EL (cell line): ENCODE results near the gene HIF1A.
A peak's percentile ranks its signal among the peaks of the same experiment; 100 is the strongest.
"Not testable (repeated sequence)": the region's sequence is repeated elsewhere in the genome, so short reads cannot be mapped to it uniquely, and the experiment has no call there.

Source experiments
- DNase-seq: peaks from one replicate; pipeline ENCODE4 v3.0.0-alpha.2; 2016

Gene HIF1A

GRCh38 chr14:61710853-61711817 is 15.8 kb downstream of the HIF1A start:
- DNase-seq: no peak

DNA sequence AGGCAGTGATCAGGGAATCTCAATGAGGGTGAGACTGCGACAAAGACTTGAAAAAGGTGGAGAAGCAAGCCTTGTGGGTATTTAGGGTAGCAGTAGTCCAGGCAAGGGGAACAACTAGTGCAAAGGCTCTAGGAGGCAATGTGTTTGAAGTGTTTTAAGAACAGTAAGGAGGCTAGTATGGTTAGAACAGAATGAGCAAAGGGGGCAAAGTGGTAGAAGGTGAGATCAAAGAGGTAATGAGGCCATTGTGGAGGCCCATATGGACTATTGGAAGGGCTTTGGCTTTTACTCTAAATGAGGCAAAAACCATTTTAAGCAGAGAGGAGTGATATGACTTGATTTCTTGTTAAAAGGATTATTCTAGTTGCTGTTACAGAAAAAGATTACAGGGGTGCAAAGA is 16.8 kb downstream of the HIF1A start:
- DNase-seq: no peak

DNA sequence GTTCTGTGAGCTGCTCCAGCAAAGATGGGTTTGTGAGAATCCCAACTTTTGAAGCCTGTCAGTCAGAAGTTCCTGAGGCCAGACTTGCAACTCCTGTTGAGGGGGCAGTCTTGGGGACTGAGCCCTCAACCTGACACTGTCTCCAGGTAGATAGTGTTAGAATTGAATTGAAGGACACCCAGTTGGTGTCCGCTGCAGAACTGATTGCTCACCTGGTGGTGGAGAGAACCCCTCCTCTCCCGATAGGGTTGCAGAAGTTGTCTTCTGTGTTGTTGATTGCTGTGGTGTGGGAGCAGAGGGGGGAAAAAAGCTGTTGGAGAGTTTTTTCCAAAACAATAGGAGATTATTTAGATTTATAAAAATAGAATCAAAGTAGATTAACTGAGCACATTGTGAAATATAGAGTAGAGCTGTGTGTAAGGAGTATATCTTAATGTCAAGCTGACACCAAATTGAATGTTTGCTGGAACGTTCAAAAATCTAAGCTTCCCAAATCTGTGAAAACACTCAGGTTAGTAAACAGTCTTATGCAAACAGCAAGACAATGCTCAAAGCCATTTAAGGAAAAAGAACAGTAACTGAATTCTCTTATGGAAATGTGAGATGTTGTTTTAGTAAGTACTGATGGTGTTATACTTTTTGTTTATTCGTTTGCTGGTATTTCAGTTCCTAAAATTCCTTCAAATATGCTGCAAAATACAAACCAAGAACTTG is 18.6 kb downstream of the HIF1A start:
- DNase-seq: no peak

- DNase-seq: no peak
These were observed 21.6 kb downstream of the HIF1A start for GRCh38 chr14:61716956-61717355.

- no peak for DNase-seq
These were observed 22.7 kb downstream of the HIF1A start for GRCh38 chr14:61718039-61718438.

DNA sequence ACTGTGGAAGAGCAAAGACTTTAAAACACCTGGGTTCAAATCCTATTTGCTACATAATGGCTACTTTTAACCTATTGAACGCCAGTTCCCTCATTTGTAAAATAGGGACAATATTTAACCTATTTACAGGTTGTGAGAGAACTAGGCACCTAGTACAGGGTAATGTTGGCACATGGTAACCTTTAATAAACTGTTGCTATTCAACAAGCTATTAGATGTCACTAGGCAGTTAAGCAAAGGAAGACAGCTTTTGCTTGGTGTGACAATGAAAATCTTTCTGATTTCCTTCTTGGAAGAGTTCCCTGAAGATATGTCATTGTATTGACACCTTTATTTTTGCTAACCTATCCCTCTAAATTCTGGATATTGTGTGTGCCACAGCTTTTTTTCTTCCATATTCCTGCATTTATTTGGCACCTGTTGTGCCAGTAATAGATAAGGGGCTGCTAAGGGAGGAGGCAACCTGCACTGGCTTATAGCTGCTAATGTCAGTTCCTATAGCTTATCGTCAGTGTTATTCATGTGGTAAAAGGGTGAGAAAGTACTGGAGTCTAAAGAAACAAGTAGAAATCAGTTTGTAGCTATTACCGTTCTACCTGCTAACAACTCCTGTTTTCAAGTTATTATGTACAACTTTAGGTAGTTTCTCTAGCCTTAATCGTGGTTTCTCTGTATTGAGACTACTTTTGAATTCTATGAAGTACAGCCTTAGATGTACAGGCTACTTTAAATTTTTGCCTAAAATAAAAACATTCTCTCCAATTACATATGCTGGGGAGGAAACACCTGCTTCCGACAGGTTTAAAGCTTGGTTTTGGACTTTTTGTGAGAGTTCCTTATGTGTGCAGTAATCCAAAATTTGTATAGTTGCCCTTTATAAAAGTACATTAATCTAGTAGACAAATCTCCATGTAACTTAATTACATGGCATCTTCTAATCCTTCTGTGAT is 24.3 kb downstream of the HIF1A start:
- DNase-seq: no peak

DNA sequence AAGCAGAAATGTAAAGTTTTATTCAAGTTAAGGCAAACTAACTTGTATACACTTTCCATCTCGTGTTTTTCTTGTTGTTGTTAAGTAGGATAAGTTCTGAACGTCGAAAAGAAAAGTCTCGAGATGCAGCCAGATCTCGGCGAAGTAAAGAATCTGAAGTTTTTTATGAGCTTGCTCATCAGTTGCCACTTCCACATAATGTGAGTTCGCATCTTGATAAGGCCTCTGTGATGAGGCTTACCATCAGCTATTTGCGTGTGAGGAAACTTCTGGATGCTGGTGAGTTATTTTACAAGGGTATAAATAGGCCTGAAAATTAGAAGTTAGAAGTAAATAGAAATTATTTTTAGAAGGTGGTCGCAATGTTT is 25.0 kb downstream of the HIF1A start:
- peak; percentile 30 for DNase-seq

DNA sequence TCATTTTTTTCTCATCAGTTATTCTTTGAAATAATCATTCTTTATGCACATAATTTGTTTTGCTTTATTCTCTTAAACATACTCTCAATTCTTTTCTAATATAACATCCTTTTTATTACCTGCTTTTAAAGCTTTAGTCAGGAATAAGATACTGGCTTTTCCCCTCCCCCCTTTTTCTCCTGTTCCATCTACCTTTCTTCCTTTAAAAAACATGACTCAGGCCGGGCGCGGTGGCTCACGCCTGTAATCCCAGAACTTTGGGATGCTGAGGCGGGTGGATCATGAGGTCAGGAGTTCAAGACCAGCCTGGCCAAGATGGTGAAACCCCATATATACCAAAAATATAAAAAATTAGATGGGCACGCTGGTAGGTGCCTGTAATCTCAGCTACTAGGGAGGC is 25.4 kb downstream of the HIF1A start:
- no peak for DNase-seq

GRCh38 chr14:61724133-61724532 is 28.8 kb downstream of the HIF1A start:
- no peak for DNase-seq

DNA sequence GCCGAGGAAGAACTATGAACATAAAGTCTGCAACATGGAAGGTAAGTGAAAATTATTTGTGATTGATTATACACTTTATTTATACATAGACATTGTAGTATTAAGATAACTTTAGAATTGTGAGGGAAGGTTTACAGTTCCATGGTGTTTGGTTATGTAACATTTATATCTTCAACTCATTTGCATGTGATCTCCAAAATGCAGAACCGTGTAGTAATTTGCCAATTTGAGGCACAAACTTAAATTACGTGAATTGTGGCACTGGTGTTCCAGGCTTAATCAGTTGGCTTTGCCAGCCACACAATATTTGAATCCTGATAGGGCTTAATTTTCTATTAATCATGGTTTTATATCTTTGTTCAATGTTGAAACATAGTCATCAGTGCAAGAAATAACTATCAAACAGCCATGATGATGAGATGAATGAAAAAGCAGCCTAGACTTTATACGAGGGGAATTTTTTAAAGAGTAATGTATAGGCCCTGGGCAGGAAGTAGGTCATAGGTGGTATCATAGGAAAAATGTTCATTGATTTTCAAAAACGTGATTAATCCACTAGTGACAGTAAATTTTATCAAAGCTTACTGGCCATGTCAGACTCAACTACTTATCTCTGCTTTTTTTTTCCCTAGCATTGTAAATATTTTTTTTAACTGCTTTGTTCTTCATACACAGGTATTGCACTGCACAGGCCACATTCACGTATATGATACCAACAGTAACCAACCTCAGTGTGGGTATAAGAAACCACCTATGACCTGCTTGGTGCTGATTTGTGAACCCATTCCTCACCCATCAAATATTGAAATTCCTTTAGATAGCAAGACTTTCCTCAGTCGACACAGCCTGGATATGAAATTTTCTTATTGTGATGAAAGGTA is 31.7 kb downstream of the HIF1A start:
- DNase-seq: no peak

GRCh38 chr14:61730756-61731373 is 35.6 kb downstream of the HIF1A start:
- no peak for DNase-seq

GRCh38 chr14:61733972-61734371 is 38.7 kb downstream of the HIF1A start:
- no peak for DNase-seq

DNA sequence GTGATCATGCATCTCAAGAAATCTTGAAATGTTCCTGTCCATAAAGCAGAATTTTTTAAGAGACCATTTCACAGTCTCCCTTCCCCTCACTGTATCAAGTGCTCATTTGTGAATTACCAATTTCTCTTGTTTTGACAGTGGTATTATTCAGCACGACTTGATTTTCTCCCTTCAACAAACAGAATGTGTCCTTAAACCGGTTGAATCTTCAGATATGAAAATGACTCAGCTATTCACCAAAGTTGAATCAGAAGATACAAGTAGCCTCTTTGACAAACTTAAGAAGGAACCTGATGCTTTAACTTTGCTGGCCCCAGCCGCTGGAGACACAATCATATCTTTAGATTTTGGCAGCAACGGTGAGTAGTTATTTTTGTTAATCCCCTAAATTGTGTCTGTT is 41.4 kb downstream of the HIF1A start:
- DNase-seq: no peak

DNA sequence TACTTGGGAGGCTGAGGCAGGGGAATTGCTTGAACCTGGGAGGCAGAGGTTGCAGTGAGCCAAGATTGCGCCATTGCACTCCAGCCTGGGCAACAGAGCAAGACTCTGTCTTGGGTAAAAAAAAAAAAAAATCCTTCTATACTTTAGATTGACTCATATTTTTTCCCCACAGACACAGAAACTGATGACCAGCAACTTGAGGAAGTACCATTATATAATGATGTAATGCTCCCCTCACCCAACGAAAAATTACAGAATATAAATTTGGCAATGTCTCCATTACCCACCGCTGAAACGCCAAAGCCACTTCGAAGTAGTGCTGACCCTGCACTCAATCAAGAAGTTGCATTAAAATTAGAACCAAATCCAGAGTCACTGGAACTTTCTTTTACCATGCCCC is 42.6 kb downstream of the HIF1A start:
- no peak for DNase-seq

- no peak for DNase-seq
These were observed 43.8 kb downstream of the HIF1A start for GRCh38 chr14:61739133-61739532.

- DNase-seq: no peak
These were observed 47.1 kb downstream of the HIF1A start for GRCh38 chr14:61742371-61742770.

DNA sequence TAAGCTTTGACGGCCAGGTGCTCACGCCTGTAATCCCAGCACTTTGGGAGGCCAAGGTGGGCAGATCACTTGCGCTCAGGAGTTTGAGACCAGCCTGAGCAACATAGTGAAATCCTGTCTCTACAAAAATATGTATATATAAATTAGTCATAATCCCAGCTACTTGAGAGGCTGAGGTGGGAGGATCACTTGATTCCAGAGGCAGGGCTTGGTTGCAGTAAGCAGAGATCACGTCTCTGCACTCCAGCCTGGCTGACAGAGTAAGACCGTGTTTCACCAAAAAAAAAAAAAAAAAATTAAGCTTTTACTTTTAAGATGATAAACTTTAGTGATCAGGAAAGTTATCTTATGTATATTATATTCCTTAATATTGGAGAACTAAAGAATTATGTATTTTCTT is 48.9 kb downstream of the HIF1A start:
- no peak for DNase-seq

DNA sequence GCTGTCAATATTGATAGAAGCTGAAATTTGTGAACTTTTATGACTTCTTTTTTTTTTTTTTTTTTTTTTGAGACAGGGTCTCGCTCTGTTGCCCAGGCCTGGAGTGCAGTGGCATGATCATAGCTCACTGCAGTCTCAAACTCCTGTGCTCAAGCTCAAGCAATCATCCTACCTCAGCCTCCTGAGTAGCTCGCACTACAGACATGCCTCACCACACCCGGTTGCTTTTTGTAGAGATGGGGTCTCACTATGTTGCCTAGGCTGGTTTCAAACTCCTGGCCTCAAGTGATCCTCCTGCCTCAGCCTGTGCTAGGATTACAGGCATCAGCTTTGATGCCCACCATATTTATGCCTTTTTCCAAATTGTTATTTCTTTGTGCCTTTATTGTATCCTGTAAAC is 51.0 kb downstream of the HIF1A start:
- not testable (repeated sequence) for DNase-seq

DNA sequence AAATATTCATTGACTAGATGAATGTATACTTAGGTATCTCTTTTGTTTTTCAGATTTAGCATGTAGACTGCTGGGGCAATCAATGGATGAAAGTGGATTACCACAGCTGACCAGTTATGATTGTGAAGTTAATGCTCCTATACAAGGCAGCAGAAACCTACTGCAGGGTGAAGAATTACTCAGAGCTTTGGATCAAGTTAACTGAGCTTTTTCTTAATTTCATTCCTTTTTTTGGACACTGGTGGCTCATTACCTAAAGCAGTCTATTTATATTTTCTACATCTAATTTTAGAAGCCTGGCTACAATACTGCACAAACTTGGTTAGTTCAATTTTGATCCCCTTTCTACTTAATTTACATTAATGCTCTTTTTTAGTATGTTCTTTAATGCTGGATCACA is 51.6 kb downstream of the HIF1A start:
- DNase-seq: no peak

DNA sequence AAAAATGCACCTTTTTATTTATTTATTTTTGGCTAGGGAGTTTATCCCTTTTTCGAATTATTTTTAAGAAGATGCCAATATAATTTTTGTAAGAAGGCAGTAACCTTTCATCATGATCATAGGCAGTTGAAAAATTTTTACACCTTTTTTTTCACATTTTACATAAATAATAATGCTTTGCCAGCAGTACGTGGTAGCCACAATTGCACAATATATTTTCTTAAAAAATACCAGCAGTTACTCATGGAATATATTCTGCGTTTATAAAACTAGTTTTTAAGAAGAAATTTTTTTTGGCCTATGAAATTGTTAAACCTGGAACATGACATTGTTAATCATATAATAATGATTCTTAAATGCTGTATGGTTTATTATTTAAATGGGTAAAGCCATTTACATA is 52.0 kb downstream of the HIF1A start:
- DNase-seq: no peak

DNA sequence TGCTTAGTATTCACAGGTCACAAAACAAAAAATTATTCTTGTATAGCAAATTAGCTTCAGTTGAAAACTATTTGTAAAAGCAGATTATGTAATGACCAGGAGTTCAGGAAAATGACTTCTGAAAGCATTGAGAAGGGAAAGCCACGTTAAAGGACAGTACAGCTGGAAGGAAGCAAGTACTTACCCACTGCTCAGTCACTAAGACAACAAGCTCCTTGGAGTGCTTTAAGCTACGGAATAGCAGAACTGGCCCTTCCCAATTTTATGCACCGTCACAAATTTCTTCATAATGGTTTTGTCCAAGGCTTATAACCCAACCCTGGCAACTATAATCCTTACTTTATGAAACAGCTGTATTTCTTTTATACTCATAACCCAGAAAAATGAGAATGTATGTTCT is 54.0 kb downstream of the HIF1A start:
- DNase-seq: peak; percentile 39

GRCh38 chr14:61749867-61750266 is 54.6 kb downstream of the HIF1A start:
- DNase-seq: no peak
